Effector memory CD4-positive, alpha-beta T cell (primary cell): ENCODE data around the gene SIN3B.

Experiments
- DNase-seq, 3 donors: peaks; one replicate each; pipeline ENCODE4 v3.0.0-alpha.2; 2020
- H3K27ac ChIP-seq: 2 replicates; pipeline ENCODE4 v1.7.0; 2013; ENCODE audit warnings: mild to moderate bottlenecking, low read length, moderate library complexity; ENCODE audit not compliant: insufficient read depth, poor library complexity, severe bottlenecking
- H3K27me3 ChIP-seq: replicated peaks from 2 replicates; pipeline ENCODE4 v1.7.0; 2013; ENCODE audit warnings: mild to moderate bottlenecking, low read length; ENCODE audit not compliant: insufficient read depth, control insufficient read depth, poor library complexity, severe bottlenecking
- H3K36me3 ChIP-seq: 2 replicates; pipeline ENCODE4 v1.7.0; 2013; ENCODE audit warnings: mild to moderate bottlenecking, low read length, moderate library complexity; ENCODE audit not compliant: control insufficient read depth, insufficient read depth
- H3K4me1 ChIP-seq: 2 replicates; pipeline ENCODE4 v1.7.0; 2013; ENCODE audit warnings: low read length, mild to moderate bottlenecking; ENCODE audit not compliant: control insufficient read depth, insufficient read depth, poor library complexity, severe bottlenecking
- H3K4me3 ChIP-seq: 2 replicates; pipeline ENCODE4 v1.7.0; 2013; ENCODE audit warnings: low read length, low read depth, mild to moderate bottlenecking; ENCODE audit not compliant: insufficient read depth, poor library complexity, severe bottlenecking
- H3K9me3 ChIP-seq: 2 replicates; pipeline ENCODE4 v1.7.0; 2013; ENCODE audit warnings: mild to moderate bottlenecking, low read length, moderate library complexity; ENCODE audit not compliant: control insufficient read depth
- total RNA-seq, 3 donors: gene quantifications; one replicate each; lab custom pipeline; 2026; lab: John Stamatoyannopoulos, UW

Gene SIN3B
- total RNA-seq: 58.8 to 80.9 (median 61.4) reads per million in 3 donors

- Histone ChIP-seq H3K27ac (peak within 1 kb of the TSS; percentile 62), H3K4me3 (peak within 1 kb of the TSS; percentile 74), H3K27me3 (no peaks in the 10 kb centered on the region), H3K4me1 (peaks cover 9% of the 10 kb centered on the region), H3K9me3 (no peaks in the 10 kb centered on the region), H3K36me3 (peaks cover 26% of the 10 kb centered on the region)
- DNase-seq: peak; percentile 81 to 84 (median 83)
Observed at GRCh38 chr19:16829010-16829821, at the start of gene SIN3B. Gene SIN3B (plus strand): TSS chr19:16829398. CDS start chr19:16829421, 23 bp downstream.

- Histone ChIP-seq H3K36me3 (no peaks in the 10 kb centered on the region), H3K27me3 (no peaks in the 10 kb centered on the region), H3K9me3 (no peaks in the 10 kb centered on the region), H3K4me3 (no peak overlapping the region), H3K4me1 (no peaks in the 10 kb centered on the region), H3K27ac (no peak overlapping the region)
- DNase-seq: no peak
Observed at GRCh38 chr19:16779539-16780163, 49.5 kb upstream of the SIN3B start.

DNA sequence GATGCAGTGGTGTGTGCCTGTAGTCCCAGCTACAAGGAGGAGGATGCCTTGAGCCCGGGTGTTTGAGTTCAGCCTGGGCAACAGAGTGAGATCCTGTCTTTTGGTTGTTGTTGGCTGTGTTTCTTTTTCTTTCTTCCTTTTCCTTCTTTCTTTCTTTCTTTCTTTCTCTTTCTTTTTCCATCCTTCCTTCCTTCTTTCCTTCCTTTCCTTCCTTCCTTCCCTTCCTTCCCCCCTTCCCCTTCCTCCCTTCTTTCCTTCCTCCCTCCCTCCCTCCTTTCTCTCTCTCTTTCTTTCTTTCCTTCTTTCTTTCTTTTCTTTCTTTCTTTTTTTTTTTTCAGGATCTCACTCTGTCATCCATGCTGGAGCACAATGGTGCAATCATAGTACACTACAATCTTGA is 46.5 kb upstream of the SIN3B start:
- DNase-seq: no peak
- H3K9me3 ChIP-seq: no peaks in the 10 kb centered on the region
- H3K27ac ChIP-seq: no peak overlapping the region

GRCh38 chr19:16788479-16788878 is 40.7 kb upstream of the SIN3B start:
- Histone ChIP-seq H3K9me3 (peaks cover 4% of the 10 kb centered on the region), H3K4me3 (no peak overlapping the region), H3K4me1 (no peaks in the 10 kb centered on the region), H3K27ac (no peak overlapping the region), H3K27me3 (no peaks in the 10 kb centered on the region), H3K36me3 (no peaks in the 10 kb centered on the region)
- DNase-seq: no peak

More for the DNA sequence above, 46.5 kb upstream of the SIN3B start:
- no peaks in the 10 kb centered on the region for H3K27me3 ChIP-seq
- H3K36me3 ChIP-seq: no peaks in the 10 kb centered on the region
- no peak overlapping the region for H3K4me3 ChIP-seq
- no peaks in the 10 kb centered on the region for H3K4me1 ChIP-seq

DNA sequence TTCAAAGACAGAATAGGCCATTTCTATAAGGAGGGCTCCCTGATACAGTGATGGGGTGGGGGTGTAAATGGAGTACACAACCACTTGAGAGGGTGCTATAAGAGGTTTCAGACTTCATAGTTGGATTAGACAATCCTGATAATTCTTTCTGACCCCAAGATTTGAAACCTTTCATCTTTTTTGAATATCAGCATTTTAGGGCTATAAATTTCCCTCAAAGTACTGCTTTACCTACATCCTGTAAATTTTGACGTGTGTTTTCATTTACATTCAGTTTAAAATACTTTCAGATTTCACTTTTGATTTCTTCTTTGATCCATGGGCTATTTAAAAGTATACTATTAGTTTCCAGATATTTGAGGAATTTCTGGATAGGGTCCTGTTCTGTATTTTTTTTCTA is 40.0 kb upstream of the SIN3B start:
- H3K27ac ChIP-seq: no peak overlapping the region
- H3K4me1 ChIP-seq: no peaks in the 10 kb centered on the region
- DNase-seq: no peak
- H3K36me3 ChIP-seq: no peaks in the 10 kb centered on the region
- no peak overlapping the region for H3K4me3 ChIP-seq
- no peaks in the 10 kb centered on the region for H3K27me3 ChIP-seq
- H3K9me3 ChIP-seq: peaks cover 4% of the 10 kb centered on the region

GRCh38 chr19:16790051-16790450 is 39.1 kb upstream of the SIN3B start:
- Histone ChIP-seq H3K4me3 (no peak overlapping the region), H3K27me3 (no peaks in the 10 kb centered on the region), H3K36me3 (no peaks in the 10 kb centered on the region), H3K4me1 (no peaks in the 10 kb centered on the region), H3K27ac (no peak overlapping the region), H3K9me3 (peaks cover 4% of the 10 kb centered on the region)
- no peak for DNase-seq

GRCh38 chr19:16791942-16792341 is 37.3 kb upstream of the SIN3B start:
- Histone ChIP-seq H3K27ac (no peak overlapping the region), H3K4me1 (no peaks in the 10 kb centered on the region), H3K36me3 (no peaks in the 10 kb centered on the region), H3K27me3 (no peaks in the 10 kb centered on the region), H3K4me3 (no peak overlapping the region), H3K9me3 (peaks cover 4% of the 10 kb centered on the region)
- no peak for DNase-seq

DNA sequence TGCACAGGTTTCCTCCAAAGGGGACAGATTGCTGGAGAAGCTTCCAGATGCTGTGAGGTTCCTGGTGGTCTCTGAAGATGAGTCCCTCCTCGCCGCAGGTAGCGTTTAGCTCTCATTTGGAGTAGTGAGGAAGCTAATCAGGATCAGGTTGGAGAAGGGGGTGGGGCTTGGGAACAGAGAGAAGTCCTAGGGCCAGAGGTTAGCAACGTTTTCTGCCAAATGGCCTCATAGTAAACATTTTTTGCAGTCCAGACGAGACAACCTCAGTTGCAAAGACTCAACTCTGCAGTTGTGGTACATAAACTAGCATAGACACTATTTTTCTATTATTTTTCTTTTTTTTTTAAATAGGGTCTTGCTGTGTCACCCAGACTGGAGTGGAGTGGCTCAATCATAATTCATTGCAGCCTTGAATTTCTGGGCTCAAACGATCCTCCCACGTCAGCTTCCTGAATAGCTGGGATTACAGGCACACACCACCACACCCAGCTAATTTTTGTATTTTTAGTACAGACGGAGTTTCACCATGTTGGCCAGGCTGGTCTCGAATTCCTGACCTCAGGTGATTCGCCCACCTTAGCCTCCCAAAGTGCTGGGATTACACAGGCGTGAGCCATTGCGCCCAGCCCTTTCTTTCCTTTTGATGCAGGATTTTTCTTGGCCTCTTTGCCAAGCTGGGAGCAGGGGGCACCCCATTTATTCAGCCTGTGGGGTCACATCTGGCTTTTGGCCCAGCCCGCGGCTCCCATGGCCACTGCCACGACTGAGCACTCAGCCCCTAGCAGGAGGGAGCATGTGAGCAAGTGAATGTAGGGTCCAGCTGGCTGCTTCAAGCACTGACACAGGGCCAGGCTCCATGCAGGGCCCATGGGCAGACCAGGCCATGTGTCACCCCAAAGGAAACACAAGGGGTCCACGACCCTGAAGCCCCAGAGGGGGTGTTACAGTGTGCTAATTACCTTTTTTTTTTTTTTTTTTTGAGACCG is 34.4 kb upstream of the SIN3B start:
- Histone ChIP-seq H3K4me3 (no peak overlapping the region), H3K27ac (no peak overlapping the region), H3K27me3 (no peaks in the 10 kb centered on the region), H3K9me3 (peaks cover 4% of the 10 kb centered on the region), H3K36me3 (no peaks in the 10 kb centered on the region), H3K4me1 (no peaks in the 10 kb centered on the region)
- DNase-seq: no peak

DNA sequence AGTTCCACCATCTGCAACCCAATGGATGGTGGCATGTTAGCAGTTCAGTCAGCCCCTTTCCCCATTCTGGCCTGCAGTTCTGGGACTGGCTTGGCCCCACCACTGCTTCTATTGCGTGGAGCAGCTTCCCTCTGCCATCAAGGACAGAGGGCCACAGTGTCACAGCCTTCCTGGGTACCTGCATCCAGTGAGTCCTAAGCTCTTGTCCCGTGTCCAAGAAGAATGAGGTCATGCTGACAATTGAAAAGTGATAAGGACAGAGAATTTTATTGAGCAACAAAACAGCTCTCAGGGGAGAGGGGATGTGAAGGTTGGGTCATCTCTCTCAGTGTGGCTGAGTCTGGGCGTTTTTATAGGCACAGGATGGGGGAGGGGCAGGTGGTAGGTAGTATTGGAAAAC is 33.5 kb upstream of the SIN3B start:
- Histone ChIP-seq H3K9me3 (no peaks in the 10 kb centered on the region), H3K4me1 (no peaks in the 10 kb centered on the region), H3K27ac (no peak overlapping the region), H3K27me3 (no peaks in the 10 kb centered on the region), H3K4me3 (no peak overlapping the region), H3K36me3 (no peaks in the 10 kb centered on the region)
- no peak for DNase-seq
